Esophagus mucosa (tissue), 1 donor: ENCODE data around the gene TBX18. TPM values are rescaled to one million over a fixed set of nuclear protein-coding genes. Genes with fewer than 3 reads are reported as not detected.

ENCODE experiments used
- ATAC-seq: fragments of 200-7000 bp; cut with Tn5 transposase; one replicate; pipeline ENCODE4 v1.9.1; 2020
- total RNA-seq: library from RNA; stranded (reverse); gene quantifications from one replicate; pipeline ENCODE4 v1.2.4, GENCODE V29; 2023
- donor health status: DM: yes; HTN: yes; CAD: no.

Gene TBX18
- total RNA-seq, 1 donor from 2014 or later = 1.6 TPM

DNA sequence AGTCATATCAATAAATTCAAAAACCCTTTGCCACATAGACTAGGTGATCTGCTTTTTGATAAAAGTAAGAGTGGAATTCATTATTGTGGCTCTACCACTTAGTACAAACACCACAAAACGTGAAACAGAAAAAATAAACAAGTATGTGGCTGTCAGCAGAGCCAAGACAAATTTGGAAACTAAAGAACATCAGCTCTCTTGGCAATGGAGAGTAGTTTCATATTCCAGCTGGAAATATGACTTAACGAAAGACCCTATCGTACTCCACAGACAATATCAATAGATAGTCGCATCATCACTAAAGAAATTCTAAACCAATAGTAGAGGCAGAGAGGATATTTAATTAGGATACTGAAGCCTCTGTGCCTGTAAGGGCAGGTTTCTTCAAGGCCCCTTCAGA is 20.8 kb downstream of the TBX18 start:
- ATAC-seq = no peak

DNA sequence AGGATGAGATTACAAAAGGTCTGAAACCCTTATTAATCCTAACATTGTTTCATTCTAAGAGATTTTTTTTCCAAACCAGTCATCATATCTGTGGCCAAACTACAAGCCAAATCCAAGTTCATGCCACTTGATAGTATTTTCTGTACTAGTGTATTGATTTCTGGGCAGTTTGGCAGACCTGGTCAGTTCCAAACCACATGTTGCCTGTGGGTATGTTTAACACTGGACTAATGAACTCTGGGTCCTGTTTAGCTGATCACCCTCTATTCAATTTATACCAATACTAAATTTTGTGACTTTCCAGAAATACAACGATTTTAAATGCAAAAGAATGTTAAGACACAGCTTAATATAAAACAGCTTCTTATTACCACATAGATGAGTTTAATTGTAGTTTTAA is 24.0 kb downstream of the TBX18 start:
- ATAC-seq = no peak

DNA sequence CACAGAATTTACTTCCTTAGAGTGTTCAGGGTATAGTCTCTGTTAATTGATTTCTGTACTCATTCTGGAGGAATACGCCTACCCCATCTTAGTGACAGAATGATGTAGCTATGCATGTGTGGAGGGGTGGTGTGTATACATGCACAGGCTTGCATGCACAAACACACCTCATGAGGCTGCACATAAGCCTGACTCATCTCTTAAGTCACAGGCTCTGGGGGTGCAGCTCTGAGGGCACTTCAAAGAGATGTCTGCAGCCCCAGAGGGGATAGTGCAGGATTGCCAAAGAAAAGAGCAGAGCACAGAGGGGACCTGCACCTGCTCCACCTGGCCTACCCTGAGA is 24.6 kb downstream of the TBX18 start:
- ATAC-seq = peak; percentile 98

GRCh38 chr6:84738996-84739865 is 25.2 kb downstream of the TBX18 start:
- peak; percentile 85 for ATAC-seq

GRCh38 chr6:84733889-84734288 is 30.5 kb downstream of the TBX18 start:
- no peak for ATAC-seq

- ATAC-seq = no peak
Measured at GRCh38 chr6:84731901-84732300, 32.5 kb downstream of the TBX18 start.

GRCh38 chr6:84731401-84731800 is 33.0 kb downstream of the TBX18 start:
- no peak for ATAC-seq

DNA sequence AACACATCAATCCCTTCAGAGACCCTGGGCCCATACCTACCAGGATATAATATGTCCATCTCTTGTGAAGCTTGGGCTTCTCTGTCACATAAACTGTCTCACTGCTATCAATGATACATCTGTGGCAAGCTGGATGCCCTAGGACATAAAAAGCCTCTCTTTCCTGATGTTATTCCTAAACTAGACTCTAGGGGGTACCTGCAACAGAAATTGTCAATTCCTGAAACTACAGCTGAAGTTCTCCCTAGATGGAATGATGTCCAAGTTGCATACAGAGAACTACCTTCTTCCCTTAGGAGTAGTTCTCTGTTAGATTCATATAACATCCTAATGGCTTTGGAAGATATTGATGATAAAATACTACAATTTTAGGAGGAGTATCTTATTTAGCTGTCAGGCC is 35.8 kb downstream of the TBX18 start:
- no peak for ATAC-seq

- no peak for ATAC-seq
Measured at GRCh38 chr6:84719152-84719551, 45.2 kb downstream of the TBX18 start.

GRCh38 chr6:84718038-84718955 is 46.1 kb downstream of the TBX18 start:
- no peak for ATAC-seq

- ATAC-seq = no peak
Measured at GRCh38 chr6:84709121-84709520, 55.3 kb downstream of the TBX18 start.

DNA sequence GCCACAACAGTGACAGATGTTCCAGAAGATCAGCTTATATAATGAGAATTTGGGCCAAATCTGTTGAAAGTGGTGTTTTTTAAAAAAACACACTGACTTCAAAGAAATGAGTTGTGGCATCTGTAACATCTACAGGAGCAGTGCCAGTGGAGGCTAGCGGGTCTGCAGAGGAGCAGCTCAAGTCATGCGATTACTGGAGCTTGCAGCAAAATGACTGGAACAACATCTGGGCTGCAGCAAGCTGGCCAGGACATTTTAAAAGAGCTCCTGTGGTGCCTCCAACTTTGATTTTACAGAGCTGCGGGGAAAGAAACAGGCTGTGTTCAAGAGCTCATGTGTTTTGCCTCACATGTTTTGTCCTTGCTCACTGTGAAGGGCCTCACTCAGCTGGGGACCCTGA is 57.2 kb downstream of the TBX18 start:
- no peak for ATAC-seq

DNA sequence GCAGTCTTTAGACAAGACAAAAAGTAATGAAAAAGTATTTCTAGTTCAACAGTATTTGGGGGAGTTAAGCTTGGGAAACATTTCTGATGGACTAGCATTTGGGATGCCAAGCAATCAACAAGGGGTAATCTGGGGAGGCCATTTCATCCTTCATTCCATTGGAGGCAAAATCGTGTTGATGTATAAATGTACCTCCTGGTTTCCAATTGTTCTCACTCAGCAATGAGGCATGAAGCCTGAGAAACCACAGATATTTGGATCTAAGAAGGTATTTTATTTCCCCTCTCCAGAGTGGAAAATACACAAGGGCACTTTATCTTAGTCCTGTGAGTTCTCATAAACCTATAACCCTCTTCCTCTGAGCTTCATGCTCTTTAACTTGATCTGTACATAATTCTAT is 68.2 kb downstream of the TBX18 start:
- ATAC-seq = no peak

- no peak for ATAC-seq
Measured at GRCh38 chr6:84691978-84692623, 72.3 kb downstream of the TBX18 start.

DNA sequence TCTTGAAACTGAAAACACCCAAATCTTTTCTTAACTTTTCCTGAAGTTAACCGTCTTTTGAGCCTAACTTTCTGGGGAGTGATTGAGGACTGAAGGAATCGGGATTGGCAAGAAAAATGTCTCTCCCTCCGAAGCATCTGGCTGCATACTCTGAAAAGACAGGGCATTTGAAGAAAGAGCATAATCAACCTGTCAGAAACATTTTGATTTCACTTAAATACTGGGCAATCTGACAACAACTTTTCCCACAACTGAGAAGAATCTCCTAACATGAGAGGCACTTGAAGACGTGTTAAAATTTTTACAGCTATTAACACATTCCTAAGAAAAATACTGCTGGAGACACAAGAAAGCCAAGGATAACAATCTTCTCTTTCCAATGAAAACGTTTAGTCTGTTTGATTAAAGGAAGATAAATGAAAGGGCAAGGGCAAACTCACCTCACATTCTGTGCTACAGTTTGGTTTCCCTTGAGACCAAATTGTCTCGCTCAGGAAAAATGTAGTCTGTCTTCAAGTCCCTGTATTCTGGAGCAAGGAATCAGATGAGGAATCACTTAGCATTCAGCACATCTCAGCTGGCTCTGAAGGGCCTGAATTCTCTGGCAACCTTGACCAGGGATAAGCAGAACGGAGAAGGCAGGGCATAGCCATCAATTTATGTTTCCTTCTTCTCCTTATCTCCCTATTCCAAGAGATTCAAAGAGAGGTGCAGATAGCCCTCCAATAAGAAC is 76.1 kb downstream of the TBX18 start:
- ATAC-seq = no peak

GRCh38 chr6:84687431-84687830 is 77.0 kb downstream of the TBX18 start:
- ATAC-seq = no peak

DNA sequence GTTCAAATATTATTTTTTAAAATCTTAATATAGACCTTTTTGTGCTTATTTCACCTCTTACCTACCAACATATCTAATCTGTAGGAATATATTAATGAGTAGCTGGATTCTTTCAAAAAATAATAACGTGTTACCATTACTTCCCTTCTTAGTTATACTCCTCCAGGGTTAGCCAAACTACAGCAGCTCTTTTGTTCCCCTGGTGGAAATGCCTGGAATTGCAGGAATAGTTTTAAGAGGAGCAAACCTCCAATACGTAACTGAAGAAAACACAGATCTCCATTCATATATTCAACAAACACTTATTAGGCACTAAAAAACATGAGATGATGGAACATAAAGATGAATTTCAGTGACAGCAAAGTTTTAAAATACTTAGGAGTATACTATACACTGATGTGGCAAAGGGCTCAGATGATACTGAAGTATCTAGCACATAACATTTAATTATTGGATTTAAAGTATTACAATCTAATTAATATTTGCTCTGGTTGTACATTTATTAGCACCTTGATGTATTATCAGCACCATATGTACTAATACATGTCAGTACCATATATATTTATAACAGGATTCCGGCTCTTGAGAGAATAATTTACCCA is 78.3 kb downstream of the TBX18 start:
- ATAC-seq = no peak

- ATAC-seq = no peak
Measured at GRCh38 chr6:84681693-84682326, 82.6 kb downstream of the TBX18 start.

DNA sequence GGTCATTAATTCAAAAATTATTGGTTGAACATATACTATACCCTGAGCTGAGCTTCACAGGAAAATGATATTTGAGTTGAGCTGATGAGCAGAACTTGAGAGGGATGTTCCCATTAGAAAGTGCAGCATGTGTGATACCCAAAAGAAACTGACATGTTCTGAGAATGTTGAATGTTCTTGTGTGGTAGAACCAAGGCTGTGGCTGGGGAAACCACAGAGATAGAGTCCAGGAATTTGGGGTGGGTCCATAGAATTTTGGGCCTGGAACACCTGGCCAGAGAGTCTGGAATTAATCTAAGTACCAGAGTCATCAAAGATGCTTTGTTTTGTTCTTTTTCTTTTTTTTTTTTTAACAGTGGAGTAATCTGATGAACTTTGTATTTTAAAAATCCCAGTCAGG is 88.7 kb downstream of the TBX18 start:
- ATAC-seq = no peak

- no peak for ATAC-seq
Measured at GRCh38 chr6:84674395-84674794, 90.0 kb downstream of the TBX18 start.

DNA sequence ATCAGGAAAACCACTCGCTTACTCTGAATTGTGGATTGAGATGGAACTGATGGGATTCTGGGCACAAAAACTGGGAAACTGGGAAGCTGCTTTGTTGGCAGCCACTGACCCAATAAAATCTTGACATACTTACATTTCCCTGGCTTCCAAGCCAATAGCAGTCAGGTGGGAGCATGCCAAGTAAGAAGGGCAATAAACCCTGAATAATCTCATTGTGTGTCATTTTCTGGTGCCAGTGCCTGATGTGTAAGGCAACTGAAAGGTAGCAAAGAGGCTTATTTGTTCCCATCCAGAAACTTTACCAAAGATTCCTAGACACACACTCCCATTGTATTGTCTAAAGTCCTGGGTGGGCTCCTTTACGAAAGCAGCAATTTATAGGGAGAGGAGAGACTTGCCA is 93.2 kb downstream of the TBX18 start:
- no peak for ATAC-seq

DNA sequence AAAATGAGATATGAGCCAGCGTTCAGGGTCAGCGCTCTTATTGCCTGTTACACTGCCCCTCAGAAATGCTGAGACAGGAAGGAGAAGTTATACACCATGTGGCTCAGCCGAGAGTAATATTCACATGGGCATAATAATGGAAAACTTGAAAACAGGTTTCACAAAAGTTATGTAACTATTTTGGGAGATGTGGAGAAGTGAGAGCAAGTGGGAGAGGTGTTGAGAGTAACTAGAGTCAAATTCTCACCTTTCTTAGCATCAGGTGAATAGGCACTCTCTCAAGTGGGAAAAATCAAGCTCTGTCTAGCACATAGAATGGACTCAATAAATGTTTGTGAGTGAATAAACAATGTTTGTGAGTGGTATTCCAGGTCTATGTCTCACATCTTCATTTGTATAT is 94.5 kb downstream of the TBX18 start:
- ATAC-seq = no peak
